GM12891 (cell line): ENCODE results near the gene ATP6V1G2.

Source experiments
- PAX5 ChIP-seq: IDR thresholded peaks from 2 replicates; pipeline ENCODE4 v1.6.1; 2011; ENCODE audit warnings: low read length, moderate library complexity, mild to moderate bottlenecking; ENCODE audit not compliant: insufficient read depth, severe bottlenecking
- POLR2A ChIP-seq: IDR thresholded peaks from 2 replicates; pipeline ENCODE4 v1.6.1; 2011; ENCODE audit warnings: low read depth, low read length, control low read depth
- TAF1 ChIP-seq: IDR thresholded peaks from 2 replicates; pipeline ENCODE4 v1.6.1; 2011; ENCODE audit warnings: low read depth, low read length, control low read depth

GRCh38 chr6:31525553-31525931, 20.9 kb downstream of the ATP6V1G2 start:
- TF ChIP-seq POLR2A (no peak), PAX5 (no peak), TAF1 (no peak)
